ENCODE results near the gene ZNF138. TPM values are rescaled to one million over a fixed set of nuclear protein-coding genes. Genes with fewer than 3 reads are reported as not detected.
"Not testable (repeated sequence)": the region's sequence is repeated elsewhere in the genome, so short reads cannot be mapped to it uniquely, and the experiment has no call there.

The ZNF138 gene
- total and polyA plus RNA-seq, 8 donors, result 1.8 to 35.6 (median 7.4) TPM

- Histone ChIP-seq H3K9me3 (peaks cover 0 to 10% (median 5%) of the 10 kb centered on the region in 4 donors), H3K27me3 (no peaks in the 10 kb centered on the region), H3K27ac (no peak overlapping the region), H3K4me1 (no peaks in the 10 kb centered on the region), H3K4me3 (no peak overlapping the region), H3K36me3 (peaks cover 0 to 19% (median 16%) of the 10 kb centered on the region in 4 donors)
- intact Hi-C loops (cut with DNase I; ENCODE audit: low total_unique reads), result no loop called here
- DNase-seq, result no peak
- TF ChIP-seq POLR2A (IDR thresholded peaks at IDR 0.05), result no peak
- TF ChIP-seq EP300 (IDR thresholded peaks at IDR 0.05), result no peak
- TF ChIP-seq POLR2AphosphoS5 (IDR thresholded peaks at IDR 0.05), result no peak
- TF ChIP-seq, protein P1, sequence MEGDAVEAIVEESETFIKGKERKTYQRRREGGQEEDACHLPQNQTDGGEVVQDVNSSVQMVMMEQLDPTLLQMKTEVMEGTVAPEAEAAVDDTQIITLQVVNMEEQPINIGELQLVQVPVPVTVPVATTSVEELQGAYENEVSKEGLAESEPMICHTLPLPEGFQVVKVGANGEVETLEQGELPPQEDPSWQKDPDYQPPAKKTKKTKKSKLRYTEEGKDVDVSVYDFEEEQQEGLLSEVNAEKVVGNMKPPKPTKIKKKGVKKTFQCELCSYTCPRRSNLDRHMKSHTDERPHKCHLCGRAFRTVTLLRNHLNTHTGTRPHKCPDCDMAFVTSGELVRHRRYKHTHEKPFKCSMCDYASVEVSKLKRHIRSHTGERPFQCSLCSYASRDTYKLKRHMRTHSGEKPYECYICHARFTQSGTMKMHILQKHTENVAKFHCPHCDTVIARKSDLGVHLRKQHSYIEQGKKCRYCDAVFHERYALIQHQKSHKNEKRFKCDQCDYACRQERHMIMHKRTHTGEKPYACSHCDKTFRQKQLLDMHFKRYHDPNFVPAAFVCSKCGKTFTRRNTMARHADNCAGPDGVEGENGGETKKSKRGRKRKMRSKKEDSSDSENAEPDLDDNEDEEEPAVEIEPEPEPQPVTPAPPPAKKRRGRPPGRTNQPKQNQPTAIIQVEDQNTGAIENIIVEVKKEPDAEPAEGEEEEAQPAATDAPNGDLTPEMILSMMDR (IDR thresholded peaks at IDR 0.05), result no peak
- 68 to 100% (median 91%) methylated on average over 1 of the region's 1 CpG for WGBS, 5 donors
These were observed 36.7 kb downstream of the ZNF138 start for GRCh38 chr7:64830926-64831325.

DNA sequence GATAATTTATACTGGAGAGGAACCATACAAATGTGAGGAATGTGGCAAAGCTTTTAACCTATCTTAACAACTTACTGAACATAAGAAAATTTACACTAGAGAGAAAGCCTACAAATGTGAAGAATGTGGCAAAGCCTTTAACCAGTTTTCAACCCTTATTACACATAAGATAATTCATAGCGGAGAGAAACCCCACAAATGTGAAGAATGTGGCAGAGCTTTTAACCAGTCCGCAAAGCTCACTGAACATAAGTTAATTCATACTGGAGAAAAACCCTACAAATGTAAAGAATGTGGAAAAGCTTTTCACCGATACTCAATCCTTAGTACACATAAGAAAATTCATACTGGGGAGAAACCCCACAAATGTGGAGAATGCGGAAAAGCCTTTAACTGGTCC is 37.9 kb downstream of the ZNF138 start:
- Histone ChIP-seq H3K36me3 (peaks cover 0 to 19% (median 16%) of the 10 kb centered on the region in 4 donors), H3K4me3 (no peak overlapping the region), H3K27me3 (no peaks in the 10 kb centered on the region), H3K27ac (no peak overlapping the region), H3K9me3 (peaks cover 0 to 12% (median 6%) of the 10 kb centered on the region in 4 donors), H3K4me1 (no peaks in the 10 kb centered on the region)
- no peak for DNase-seq
- WGBS, 5 donors, result 83 to 95% (median 90%) methylated on average over 4 of the region's 4 CpGs
- intact Hi-C loops (cut with DNase I; ENCODE audit: low total_unique reads), result no loop called here
- TF ChIP-seq, protein P1 (IDR thresholded peaks at IDR 0.05), result no peak
- TF ChIP-seq POLR2AphosphoS5 (IDR thresholded peaks at IDR 0.05) (no peak), POLR2A (IDR thresholded peaks at IDR 0.05) (no peak), EP300 (IDR thresholded peaks at IDR 0.05) (no peak)

GRCh38 chr7:64834989-64835388 is 40.8 kb downstream of the ZNF138 start:
- no peak for DNase-seq
- Histone ChIP-seq H3K4me1 (no peaks in the 10 kb centered on the region), H3K4me3 (no peak overlapping the region), H3K27me3 (no peaks in the 10 kb centered on the region), H3K9me3 (peaks cover 0 to 14% (median 6%) of the 10 kb centered on the region in 4 donors), H3K27ac (no peak overlapping the region), H3K36me3 (peaks cover 0 to 19% (median 16%) of the 10 kb centered on the region in 4 donors)
- intact Hi-C loops (cut with DNase I; ENCODE audit: low total_unique reads), result no loop called here
- no peak for TF ChIP-seq POLR2AphosphoS5 (IDR thresholded peaks at IDR 0.05)
- TF ChIP-seq EP300 (IDR thresholded peaks at IDR 0.05), result no peak
- TF ChIP-seq POLR2A (IDR thresholded peaks at IDR 0.05), result no peak
- TF ChIP-seq, protein P1 (IDR thresholded peaks at IDR 0.05), result no peak
- 72 to 90% (median 88%) methylated on average over 15 to 16 of the region's 16 CpGs for WGBS, 5 donors

- 88 to 96% (median 90%) methylated on average over 8 of the region's 8 CpGs for WGBS, 5 donors
- Histone ChIP-seq H3K9me3 (peaks cover 0 to 14% (median 4%) of the 10 kb centered on the region in 4 donors), H3K36me3 (peaks cover 0 to 18% (median 13%) of the 10 kb centered on the region in 4 donors)
- H3K27ac ChIP-seq; H3K27me3 ChIP-seq; DNase-seq; H3K4me3 ChIP-seq; H3K4me1 ChIP-seq; intact Hi-C loops (cut with DNase I; ENCODE audit: low total_unique reads): not testable (repeated sequence)
These were observed 41.6 kb downstream of the ZNF138 start for GRCh38 chr7:64835856-64836255.

- H3K4me3 ChIP-seq; H3K4me1 ChIP-seq; H3K36me3 ChIP-seq; DNase-seq; H3K27ac ChIP-seq; H3K9me3 ChIP-seq; H3K27me3 ChIP-seq; intact Hi-C loops (cut with DNase I; ENCODE audit: low total_unique reads): not testable (repeated sequence)
- WGBS, 5 donors, result 89 to 98% (median 93%) methylated on average over 6 to 17 of the region's 17 CpGs
These were observed 43.8 kb downstream of the ZNF138 start for GRCh38 chr7:64838051-64838450.
